SJCRH30 (cell line): ENCODE data around the gene LCE1C. TPM values are rescaled to one million over a fixed set of nuclear protein-coding genes. Genes with fewer than 3 reads are reported as not detected.

Experiments
- DNase-seq, 2 experiments: peaks; one replicate each; pipeline ENCODE4 v3.0.0-alpha.2; 2015 to 2020
- H3K27ac ChIP-seq: fragments of 250-450 bp; sonication (Bioruptor Pico); 2 replicates; pipeline ENCODE4 v1.5.1; 2020; ENCODE audit warnings: mild to moderate bottlenecking, moderate library complexity
- H3K27me3 ChIP-seq: fragments of 250-450 bp; sonication (Bioruptor Pico); 2 replicates; pipeline ENCODE4 v1.5.1; 2020; ENCODE audit warnings: mild to moderate bottlenecking, moderate library complexity
- H3K36me3 ChIP-seq: fragments of 250-450 bp; sonication (Bioruptor Pico); 2 replicates; pipeline ENCODE4 v1.5.1; 2020; ENCODE audit warnings: mild to moderate bottlenecking, moderate library complexity
- H3K4me1 ChIP-seq: fragments of 250-450 bp; sonication (Bioruptor Pico); 2 replicates; pipeline ENCODE4 v1.5.1; 2020; ENCODE audit warnings: mild to moderate bottlenecking, moderate library complexity
- H3K4me3 ChIP-seq: fragments of 250-450 bp; sonication (Bioruptor Pico); 2 replicates; pipeline ENCODE4 v1.5.1; 2020; ENCODE audit warnings: mild to moderate bottlenecking, moderate library complexity
- H3K9me3 ChIP-seq: fragments of 250-450 bp; sonication (Bioruptor Pico); replicated peaks from 2 replicates; pipeline ENCODE4 v1.5.1; 2020; ENCODE audit warnings: mild to moderate bottlenecking, moderate library complexity
- total RNA-seq: library from RNA; depleted of rRNA; stranded (reverse); fragments of >200 nt; shearing (Covaris generic); gene quantifications from 2 replicates; pipeline ENCODE4 v1.2.3, GENCODE V29; 2014; rRNA removed

Gene LCE1C
- total RNA-seq, 1 experiment from 2014 or later = not detected

GRCh38 chr1:152776361-152776760 lies 30.1 kb downstream of the LCE1C start:
- Histone ChIP-seq H3K27me3 (no peaks in the 10 kb centered on the region), H3K9me3 (no peaks in the 10 kb centered on the region), H3K4me3 (no peak overlapping the region), H3K27ac (no peak overlapping the region), H3K36me3 (no peaks in the 10 kb centered on the region), H3K4me1 (no peaks in the 10 kb centered on the region)
- no peak for DNase-seq

- no peaks in the 10 kb centered on the region for H3K9me3 ChIP-seq
- H3K4me3 ChIP-seq = no peak within 1 kb of the TSS
- no peaks in the 10 kb centered on the region for H3K36me3 ChIP-seq
- H3K27me3 ChIP-seq = no peaks in the 10 kb centered on the region
- no peak within 1 kb of the TSS for H3K27ac ChIP-seq
- DNase-seq = no peak
- H3K4me1 ChIP-seq = no peaks in the 10 kb centered on the region
Observed at GRCh38 chr1:152774875-152775274, 31.6 kb downstream of the LCE1C start, which contains the start of gene LCE1F. LCE1F (plus strand) TSS chr1:152775140; CDS start chr1:152776372, 1,232 bp downstream.

GRCh38 chr1:152770411-152770810 lies 36.0 kb downstream of the LCE1C start:
- no peaks in the 10 kb centered on the region for H3K9me3 ChIP-seq
- H3K4me3 ChIP-seq = no peak overlapping the region
- H3K27ac ChIP-seq = no peak overlapping the region
- no peaks in the 10 kb centered on the region for H3K36me3 ChIP-seq
- no peak for DNase-seq
- no peaks in the 10 kb centered on the region for H3K4me1 ChIP-seq
- no peaks in the 10 kb centered on the region for H3K27me3 ChIP-seq

GRCh38 chr1:152768847-152769533 lies 37.5 kb downstream of the LCE1C start:
- Histone ChIP-seq H3K36me3 (no peaks in the 10 kb centered on the region), H3K27ac (no peak overlapping the region), H3K4me1 (no peaks in the 10 kb centered on the region), H3K4me3 (no peak overlapping the region), H3K27me3 (no peaks in the 10 kb centered on the region), H3K9me3 (no peaks in the 10 kb centered on the region)
- DNase-seq = no peak

GRCh38 chr1:152761609-152762213 lies 44.7 kb downstream of the LCE1C start:
- H3K4me1 ChIP-seq = no peaks in the 10 kb centered on the region
- H3K27ac ChIP-seq = no peak overlapping the region
- no peaks in the 10 kb centered on the region for H3K36me3 ChIP-seq
- no peaks in the 10 kb centered on the region for H3K27me3 ChIP-seq
- no peak for DNase-seq
- no peak overlapping the region for H3K4me3 ChIP-seq
- H3K9me3 ChIP-seq = no peaks in the 10 kb centered on the region

- no peaks in the 10 kb centered on the region for H3K27me3 ChIP-seq
- no peaks in the 10 kb centered on the region for H3K4me1 ChIP-seq
- H3K36me3 ChIP-seq = no peaks in the 10 kb centered on the region
- H3K27ac ChIP-seq = no peak overlapping the region
- no peak for DNase-seq
- H3K9me3 ChIP-seq = no peaks in the 10 kb centered on the region
- H3K4me3 ChIP-seq = no peak overlapping the region
Observed at GRCh38 chr1:152760551-152761190, 45.8 kb downstream of the LCE1C start.

- no peak for DNase-seq
- H3K36me3 ChIP-seq = no peaks in the 10 kb centered on the region
- no peaks in the 10 kb centered on the region for H3K4me1 ChIP-seq
- H3K9me3 ChIP-seq = no peaks in the 10 kb centered on the region
- H3K27me3 ChIP-seq = no peaks in the 10 kb centered on the region
- no peak overlapping the region for H3K27ac ChIP-seq
- no peak overlapping the region for H3K4me3 ChIP-seq
Observed at GRCh38 chr1:152759453-152760173, 46.8 kb downstream of the LCE1C start.

GRCh38 chr1:152758636-152759035 lies 47.8 kb downstream of the LCE1C start:
- Histone ChIP-seq H3K4me1 (no peaks in the 10 kb centered on the region), H3K4me3 (no peak overlapping the region), H3K36me3 (no peaks in the 10 kb centered on the region), H3K27ac (no peak overlapping the region), H3K9me3 (no peaks in the 10 kb centered on the region), H3K27me3 (no peaks in the 10 kb centered on the region)
- no peak for DNase-seq

GRCh38 chr1:152757747-152758146 lies 48.7 kb downstream of the LCE1C start, which contains the start of gene KPRP:
KPRP (plus strand) TSS chr1:152758025; CDS start chr1:152759589, 1,564 bp downstream.
- DNase-seq = no peak

GRCh38 chr1:152756872-152757271 lies 49.6 kb downstream of the LCE1C start:
- Histone ChIP-seq H3K4me3 (no peak overlapping the region), H3K27ac (no peak overlapping the region), H3K4me1 (no peaks in the 10 kb centered on the region), H3K36me3 (no peaks in the 10 kb centered on the region), H3K9me3 (no peaks in the 10 kb centered on the region), H3K27me3 (no peaks in the 10 kb centered on the region)
- no peak for DNase-seq

More at GRCh38 chr1:152757747-152758146, 48.7 kb downstream of the LCE1C start, which contains the start of gene KPRP:
- Histone ChIP-seq H3K27me3 (no peaks in the 10 kb centered on the region), H3K4me3 (no peak within 1 kb of the TSS), H3K36me3 (no peaks in the 10 kb centered on the region), H3K27ac (no peak within 1 kb of the TSS), H3K4me1 (no peaks in the 10 kb centered on the region), H3K9me3 (no peaks in the 10 kb centered on the region)

Other genes with a start within 250 kb of the LCE1C start
- not detected in 2 replicates for gene LCE3E, start 239.9 kb downstream of the LCE1C start, total RNA-seq
- gene LCE3D, start 226.1 kb downstream of the LCE1C start, total RNA-seq = not detected in 2 replicates
- gene LCE3C, start 206.4 kb downstream of the LCE1C start, total RNA-seq = not detected in 2 replicates
- not detected in 2 replicates for gene LCE3B, start 192.8 kb downstream of the LCE1C start, total RNA-seq
- not detected in 2 replicates for gene LCE3A, start 183.5 kb downstream of the LCE1C start, total RNA-seq
- not detected in 2 replicates for gene LCE2D, start 143.3 kb downstream of the LCE1C start, total RNA-seq
- gene LCE2C, start 131.4 kb downstream of the LCE1C start, total RNA-seq = not detected in 2 replicates
- gene LCE2B, start 120.5 kb downstream of the LCE1C start, total RNA-seq = not detected in 2 replicates
- gene LCE2A, start 108.3 kb downstream of the LCE1C start, total RNA-seq = not detected in 2 replicates
- not detected in 2 replicates for gene LCE4A, start 98.5 kb downstream of the LCE1C start, total RNA-seq
- not detected in 2 replicates for gene KPRP, start 48.6 kb downstream of the LCE1C start, total RNA-seq
- gene LCE1F, start 31.5 kb downstream of the LCE1C start, total RNA-seq = not detected in 2 replicates
- not detected in 2 replicates for gene LCE1E, start 20.4 kb downstream of the LCE1C start, total RNA-seq
- gene LCE1D, start 9.9 kb downstream of the LCE1C start, total RNA-seq = not detected in 2 replicates
- gene LCE1B, start 5.3 kb upstream of the LCE1C start, total RNA-seq = not detected in 2 replicates
- not detected in 2 replicates for gene LCE1A, start 20.8 kb upstream of the LCE1C start, total RNA-seq
- gene LCE6A, start 36.2 kb upstream of the LCE1C start, total RNA-seq = not detected in 2 replicates
- not detected in 2 replicates for gene LCE7A, start 53.3 kb upstream of the LCE1C start, total RNA-seq
- gene SMCP, start 71.7 kb upstream of the LCE1C start, total RNA-seq = not detected in 2 replicates
- not detected in 2 replicates for gene IVL, start 101.9 kb upstream of the LCE1C start, total RNA-seq
- not detected in 2 replicates for gene SPRR5, start 140.6 kb upstream of the LCE1C start, total RNA-seq
- gene SPRR4, start 164.0 kb upstream of the LCE1C start, total RNA-seq = not detected in 2 replicates
- not detected in 2 replicates for gene SPRR1A, start 177.4 kb upstream of the LCE1C start, total RNA-seq
- not detected in 2 replicates for gene SPRR3, start 195.1 kb upstream of the LCE1C start, total RNA-seq
- gene SPRR1B, start 224.6 kb upstream of the LCE1C start, total RNA-seq = not detected in 2 replicates
- not detected in 2 replicates for gene SPRR2D, start 234.5 kb upstream of the LCE1C start, total RNA-seq